GM04504 (cell line): ENCODE results near the gene ABHD1.
"Not testable (repeated sequence)": the region's sequence is repeated elsewhere in the genome, so short reads cannot be mapped to it uniquely, and the experiment has no call there.

Experiments
- DNase-seq: peaks from one replicate; pipeline ENCODE4 v3.0.0-alpha.2; 2012; ENCODE audit warnings: low read depth

ABHD1 gene

DNA sequence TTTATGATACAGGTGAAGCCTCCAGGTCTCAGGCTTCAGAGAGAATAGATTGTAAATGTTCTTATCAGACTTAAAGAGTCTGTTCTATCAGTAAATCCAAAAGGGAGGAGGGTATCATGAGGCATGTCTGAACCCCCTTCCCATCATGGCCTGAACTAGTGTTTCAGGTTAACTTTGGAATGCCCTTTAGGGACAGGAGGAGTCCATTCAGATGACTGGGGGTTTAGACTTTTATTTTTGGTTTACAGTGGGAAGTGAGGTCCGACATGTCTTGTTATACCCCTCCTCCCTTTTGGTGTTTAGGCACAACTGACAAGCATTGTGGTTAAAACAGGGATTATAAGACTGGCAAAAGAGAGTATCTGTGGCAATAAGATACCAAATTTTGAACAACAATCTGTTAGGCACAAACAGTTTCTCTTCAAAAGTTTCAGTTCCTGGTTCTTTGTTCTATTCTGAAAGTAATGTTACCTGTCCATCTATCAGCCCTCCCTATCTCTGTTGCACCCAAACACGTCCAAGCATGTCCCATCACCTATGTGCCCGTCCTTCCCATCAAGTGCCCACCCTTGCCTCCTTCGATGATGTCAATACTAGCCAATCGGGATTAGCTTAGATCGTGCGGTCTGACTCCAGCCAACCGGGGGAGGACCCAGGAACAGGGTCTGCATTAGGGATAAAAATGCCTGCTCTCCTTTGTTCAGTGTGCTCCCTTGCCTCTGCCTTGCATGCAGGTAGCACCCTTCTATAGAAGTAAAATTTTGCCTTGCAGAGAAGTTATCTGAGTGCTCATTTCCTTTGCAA is 41.5 kb downstream of the ABHD1 start:
- no peak for DNase-seq

DNA sequence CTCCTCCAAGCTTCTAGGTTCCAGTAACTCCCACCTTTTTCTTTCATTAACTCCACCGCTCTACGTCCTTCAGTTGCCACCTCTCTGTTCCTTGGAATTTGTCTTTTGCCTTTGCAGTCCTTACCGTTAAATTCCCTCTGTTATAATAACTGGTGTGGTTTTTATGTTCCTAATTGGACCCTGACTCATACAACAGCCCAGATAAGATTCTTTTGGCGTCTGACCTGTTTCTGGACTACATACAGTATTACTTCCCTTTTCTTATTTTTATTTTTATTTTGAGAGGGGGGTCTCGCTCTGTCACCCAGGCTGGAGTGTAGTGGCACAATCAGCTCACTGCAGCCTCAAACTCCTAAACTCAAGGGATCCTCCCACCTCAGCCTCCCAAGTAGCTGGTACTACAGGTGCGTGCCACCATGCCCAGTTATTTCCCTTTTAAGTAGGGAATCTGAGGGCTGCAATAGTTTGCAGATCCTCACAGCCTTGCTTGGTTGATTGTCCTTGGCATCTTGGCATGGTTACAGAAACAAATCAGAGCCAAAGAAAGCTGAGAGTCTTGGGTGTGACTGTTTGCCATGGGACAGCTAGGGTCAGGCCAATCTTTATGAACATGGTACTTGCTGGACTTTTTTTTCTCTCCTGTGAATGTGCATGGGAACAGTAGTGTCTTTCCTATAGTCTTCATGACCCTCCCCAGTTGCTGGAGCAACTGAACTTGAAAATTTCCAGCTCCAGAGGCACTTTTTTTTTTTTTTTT is 47.1 kb downstream of the ABHD1 start:
- no peak for DNase-seq

DNA sequence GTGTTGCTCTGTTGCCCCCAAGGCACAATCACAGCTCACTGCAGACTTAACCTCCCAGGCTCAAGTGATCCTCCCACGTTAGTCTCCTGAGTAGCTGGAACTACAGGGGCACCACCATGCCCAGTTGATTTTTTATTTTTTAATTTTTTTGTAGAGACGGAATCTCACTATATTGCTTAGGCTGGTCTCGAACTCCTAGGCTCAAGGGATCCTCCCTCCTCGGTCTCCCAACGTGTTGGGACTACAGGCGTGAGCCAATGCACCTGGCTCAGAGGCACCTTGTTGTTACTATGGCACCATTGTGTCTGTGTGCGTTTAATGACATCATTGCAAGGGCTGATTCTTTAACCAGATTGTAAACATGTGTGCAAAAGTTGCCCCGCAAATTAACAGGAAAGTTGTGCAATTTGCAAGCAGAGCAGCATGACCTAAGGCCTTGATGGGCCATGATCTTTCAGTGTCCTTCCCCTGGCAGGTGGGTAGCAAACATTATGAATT is 47.8 kb downstream of the ABHD1 start:
- no peak for DNase-seq

DNA sequence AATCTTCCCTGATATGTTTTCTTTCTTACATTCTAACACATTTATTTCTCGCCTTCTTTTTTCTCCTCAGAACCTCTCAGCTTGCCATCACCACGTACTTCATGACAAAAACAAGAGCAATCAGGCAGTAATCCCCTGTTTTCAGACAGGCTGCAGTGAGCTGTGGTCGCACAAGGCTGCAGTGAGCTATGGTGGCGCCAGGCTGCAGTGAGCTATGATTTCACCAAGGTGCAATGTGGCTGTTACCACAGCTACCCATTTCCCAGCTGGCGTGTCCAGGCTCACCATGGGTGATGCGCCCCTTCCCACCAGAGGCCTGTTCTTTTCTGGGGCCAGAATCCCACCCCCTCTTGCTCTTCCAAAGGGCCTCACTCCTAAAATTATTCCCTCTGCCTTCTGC is 51.0 kb downstream of the ABHD1 start:
- no peak for DNase-seq

DNA sequence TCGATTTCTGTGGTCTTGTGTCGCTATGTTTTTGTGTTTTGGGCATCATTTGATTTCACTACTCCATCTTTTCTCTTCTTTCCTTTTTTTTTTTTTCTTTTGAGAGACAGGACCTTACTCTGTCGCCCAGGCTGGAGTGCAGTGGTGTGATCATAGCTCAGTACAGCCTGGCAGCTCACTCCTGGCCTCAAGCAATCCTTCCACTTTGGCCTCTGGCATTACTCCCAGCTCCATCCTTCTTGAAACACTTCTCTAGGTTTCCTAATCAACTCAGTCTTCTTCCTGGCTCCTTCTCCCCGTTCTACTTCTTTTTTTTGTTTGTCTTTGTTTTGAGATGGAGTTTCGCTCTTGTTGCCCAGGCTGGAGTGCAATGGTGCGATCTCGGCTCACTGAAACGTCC is 51.7 kb downstream of the ABHD1 start:
- DNase-seq: no peak

DNA sequence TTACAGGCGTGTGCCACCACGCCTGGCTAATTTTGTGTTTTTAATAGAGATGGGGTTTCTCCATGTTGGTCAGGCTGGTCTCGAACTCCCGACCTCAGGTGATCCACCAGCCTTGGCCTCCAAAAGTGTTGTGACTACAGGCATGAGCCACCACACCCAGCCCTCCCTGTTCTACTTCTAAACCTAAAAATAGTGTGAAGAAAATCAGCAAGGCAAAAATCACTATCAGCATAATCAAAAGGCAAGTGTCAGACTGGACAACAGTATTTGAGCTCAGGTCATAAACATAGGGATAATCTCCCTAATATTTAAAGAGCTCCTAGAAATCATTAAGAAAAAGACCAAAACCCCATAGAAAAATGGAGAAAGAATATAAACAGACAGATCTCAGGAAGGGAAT is 52.2 kb downstream of the ABHD1 start:
- not testable (repeated sequence) for DNase-seq

DNA sequence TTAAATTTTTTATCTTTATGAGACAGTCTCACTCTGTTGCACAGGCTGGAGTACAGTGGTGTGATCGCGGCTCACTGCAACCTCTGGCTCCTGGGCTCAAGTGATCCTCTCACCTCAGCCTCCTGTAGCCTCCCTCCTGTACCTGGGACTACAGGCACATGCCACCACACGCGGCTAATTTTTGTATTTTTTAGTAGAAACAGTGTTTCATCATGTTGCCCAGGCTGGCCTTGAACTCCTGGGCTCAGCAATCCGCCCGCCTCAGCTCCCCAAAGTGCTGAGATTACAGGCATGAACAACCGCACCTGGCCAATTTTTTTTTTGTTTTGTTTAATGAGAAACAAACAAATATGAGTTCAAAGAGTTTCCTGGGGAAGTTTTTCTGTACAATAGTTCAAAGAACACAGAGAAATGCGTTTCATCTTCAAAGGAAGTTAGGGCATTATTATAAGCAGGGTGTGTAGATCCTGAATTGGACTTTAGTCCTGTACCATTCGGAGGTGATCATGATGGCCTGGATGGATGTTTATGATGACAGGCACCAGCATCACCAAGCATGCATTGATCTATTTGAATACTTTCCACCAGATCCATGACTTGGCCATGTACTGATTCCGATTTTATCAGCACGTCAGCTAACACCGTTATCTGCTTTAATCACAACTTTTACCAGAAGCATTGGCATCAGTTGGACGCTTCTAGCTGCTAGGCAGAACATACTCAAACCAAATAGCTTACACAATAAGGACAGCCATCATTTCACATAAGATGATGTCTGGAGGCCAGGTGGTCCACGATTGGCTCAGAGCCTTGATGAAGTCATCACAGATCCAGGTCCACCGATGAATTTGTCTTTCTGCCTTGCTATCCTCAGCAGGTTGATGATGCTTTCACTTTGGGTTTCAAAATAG is 54.1 kb downstream of the ABHD1 start:
- DNase-seq: no peak

DNA sequence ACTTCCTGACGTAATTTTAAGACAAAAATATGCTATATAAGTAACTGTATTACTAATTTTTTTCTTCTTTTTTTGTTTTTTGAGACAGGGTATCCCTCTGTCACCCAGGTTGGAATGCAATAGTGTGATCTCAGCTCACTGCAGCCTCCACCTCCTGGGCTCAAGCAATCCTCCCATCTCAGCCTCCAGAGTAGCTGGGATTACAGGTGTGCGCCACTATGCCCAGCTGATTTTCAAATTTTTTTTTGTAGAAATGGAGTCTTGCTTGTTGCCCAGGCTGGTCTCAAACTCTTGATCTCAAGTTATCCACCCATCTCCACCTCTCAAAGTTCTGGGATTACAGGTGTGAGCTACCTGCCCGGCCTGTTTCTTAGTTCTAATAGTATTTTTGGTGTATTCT is 54.9 kb downstream of the ABHD1 start:
- no peak for DNase-seq

DNA sequence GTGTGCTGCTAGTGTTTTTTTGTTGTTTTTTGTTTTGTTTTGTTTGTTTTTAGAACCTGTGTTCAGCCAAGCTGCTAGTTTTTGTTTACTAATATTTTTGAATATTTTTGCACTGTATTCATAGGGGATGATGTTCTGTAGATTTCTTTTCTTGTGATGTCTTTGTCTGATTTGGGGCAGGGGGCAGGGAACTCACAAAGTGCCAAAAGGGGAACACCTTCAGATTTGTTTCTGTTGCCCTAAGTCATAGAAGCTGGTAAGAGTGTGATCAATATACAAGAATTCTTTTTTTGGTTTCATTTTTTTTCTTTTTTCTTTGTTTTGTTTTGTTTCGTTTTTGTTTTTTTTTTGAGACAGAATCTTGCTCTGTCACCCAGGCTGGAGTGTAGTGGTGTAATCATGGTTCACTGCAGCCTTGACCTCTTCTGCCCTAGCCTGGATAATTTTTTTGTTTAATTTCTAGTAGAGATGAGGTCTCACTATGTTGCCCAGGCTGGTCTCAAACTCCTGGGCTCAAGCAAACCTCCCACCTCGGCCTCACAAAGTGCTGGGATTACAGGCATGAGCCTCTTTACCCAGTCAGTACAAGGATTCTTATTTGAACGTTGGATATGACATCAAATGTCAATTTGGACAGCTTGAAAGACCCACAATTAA is 55.9 kb downstream of the ABHD1 start:
- no peak for DNase-seq
